H9 (cell line): ENCODE measurements around the gene DMTF1. TPM values are rescaled to one million over a fixed set of nuclear protein-coding genes. Genes with fewer than 3 reads are reported as not detected.

Experiments
- DNase-seq: peaks from one replicate; pipeline ENCODE4 v3.0.0-alpha.2; 2017
- H2AFZ ChIP-seq: one replicate; pipeline ENCODE4 v1.6.1; 2013; ENCODE audit warnings: mild to moderate bottlenecking, low read length, control low read depth, moderate library complexity
- H2AK5ac ChIP-seq: 2 replicates; pipeline ENCODE4 v1.6.1; 2013; ENCODE audit warnings: low read length, control low read depth, mixed read lengths; ENCODE audit not compliant: insufficient read length
- H2BK120ac ChIP-seq: one replicate; pipeline ENCODE4 v1.6.1; 2013; ENCODE audit warnings: low read depth, mild to moderate bottlenecking, low read length, control low read depth, inconsistent platforms; ENCODE audit not compliant: poor library complexity, severe bottlenecking
- H2BK12ac ChIP-seq: 2 replicates; pipeline ENCODE4 v1.6.1; 2013; ENCODE audit warnings: low read length, control low read depth, mixed read lengths, low read depth; ENCODE audit not compliant: insufficient read length
- H2BK15ac ChIP-seq: 2 replicates; pipeline ENCODE4 v1.6.1; 2013; ENCODE audit warnings: low read depth, low read length, control low read depth
- H2BK20ac ChIP-seq: one replicate; pipeline ENCODE4 v1.6.1; 2013; ENCODE audit warnings: low read depth, mild to moderate bottlenecking, low read length, control low read depth, inconsistent platforms; ENCODE audit not compliant: poor library complexity, severe bottlenecking
- H2BK5ac ChIP-seq: 2 replicates; pipeline ENCODE4 v1.6.1; 2013; ENCODE audit warnings: low read length, control low read depth, mixed read lengths; ENCODE audit not compliant: insufficient read length
- H3K14ac ChIP-seq: 2 replicates; pipeline ENCODE4 v1.6.1; 2013; ENCODE audit warnings: low read length, control low read depth; ENCODE audit not compliant: insufficient read depth
- H3K18ac ChIP-seq: 2 replicates; pipeline ENCODE4 v1.6.1; 2013; ENCODE audit warnings: low read depth, mild to moderate bottlenecking, mixed read lengths, low read length, control low read depth; ENCODE audit not compliant: insufficient read length
- H3K23ac ChIP-seq: 2 replicates; pipeline ENCODE4 v1.6.1; 2013; ENCODE audit warnings: low read length, control low read depth, mixed read lengths, low read depth; ENCODE audit not compliant: insufficient read length
- H3K23me2 ChIP-seq: 2 replicates; pipeline ENCODE4 v1.6.1; 2013; ENCODE audit warnings: low read depth, mild to moderate bottlenecking, mixed read lengths, low read length, control low read depth; ENCODE audit not compliant: insufficient read length, poor library complexity, severe bottlenecking
- H3K27ac ChIP-seq: 2 replicates; pipeline ENCODE4 v1.5.1; 2013; ENCODE audit warnings: low read length, control low read depth, mixed read lengths, low read depth; ENCODE audit not compliant: insufficient read length
- H3K27me3 ChIP-seq: 2 replicates; pipeline ENCODE4 v1.6.1; 2013; ENCODE audit warnings: low read length, control low read depth, inconsistent platforms; ENCODE audit not compliant: insufficient read depth
- H3K4ac ChIP-seq: 2 replicates; pipeline ENCODE4 v1.6.1; 2013; ENCODE audit warnings: low read depth, mild to moderate bottlenecking, control low read depth, inconsistent platforms, low read length, moderate library complexity
- H3K4me1 ChIP-seq: 2 replicates; pipeline ENCODE4 v1.6.1; 2013; ENCODE audit warnings: low read length, control low read depth, inconsistent platforms; ENCODE audit not compliant: insufficient read depth
- H3K4me2 ChIP-seq: 2 replicates; pipeline ENCODE4 v1.6.1; 2013; ENCODE audit warnings: low read length, control low read depth, mixed read lengths; ENCODE audit not compliant: insufficient read length, insufficient read depth
- H3K56ac ChIP-seq: 2 replicates; pipeline ENCODE4 v1.6.1; 2013; ENCODE audit warnings: low read depth, mild to moderate bottlenecking, mixed read lengths, low read length, control low read depth; ENCODE audit not compliant: insufficient read length
- H3K79me1 ChIP-seq: 2 replicates; pipeline ENCODE4 v1.6.1; 2013; ENCODE audit warnings: low read depth, mild to moderate bottlenecking, moderate library complexity, low read length, control low read depth, inconsistent platforms; ENCODE audit not compliant: insufficient read depth, poor library complexity, severe bottlenecking
- H3K79me2 ChIP-seq: 2 replicates; pipeline ENCODE4 v1.6.1; 2013; ENCODE audit warnings: low read length, control low read depth, inconsistent platforms; ENCODE audit not compliant: insufficient read depth
- H3K9ac ChIP-seq: 2 replicates; pipeline ENCODE4 v1.6.1; 2013; ENCODE audit warnings: low read length, control low read depth, mixed read lengths; ENCODE audit not compliant: insufficient read length; ENCODE audit errors: extremely low read depth
- H3K9me3 ChIP-seq: one replicate; pipeline ENCODE4 v1.6.1; 2013; ENCODE audit warnings: low read depth, low read length, inconsistent platforms; ENCODE audit not compliant: control insufficient read depth
- H3T11ph ChIP-seq: one replicate; pipeline ENCODE4 v1.6.1; 2013; ENCODE audit warnings: mild to moderate bottlenecking, low read length, control low read depth, inconsistent platforms
- H4K20me1 ChIP-seq: one replicate; pipeline ENCODE4 v1.6.1; 2013; ENCODE audit not compliant: control insufficient read depth, insufficient read length, insufficient read depth
- H4K5ac ChIP-seq: 2 replicates; pipeline ENCODE4 v1.6.1; 2013; ENCODE audit warnings: low read depth, mild to moderate bottlenecking, mixed read lengths, low read length, control low read depth; ENCODE audit not compliant: insufficient read length
- H4K8ac ChIP-seq: replicated peaks from 2 replicates; pipeline ENCODE4 v1.6.1; 2013; ENCODE audit warnings: low read length, control low read depth, mixed read lengths, low read depth; ENCODE audit not compliant: insufficient read length
- H4K91ac ChIP-seq: 2 replicates; pipeline ENCODE4 v1.6.1; 2013; ENCODE audit warnings: low read depth, mild to moderate bottlenecking, moderate library complexity, mixed read lengths, low read length, control low read depth; ENCODE audit not compliant: insufficient read length
- H3K27ac Mint-ChIP-seq, 3 experiments: 2 replicates in 2 of 3; 3 replicates in 1 of 3; pipeline ENCODE4 v1.8.0; 2020 to 2021; ENCODE audit warnings: mixed read lengths in 3 of 3, mild to moderate bottlenecking in 1 of 3, moderate library complexity in 1 of 3
- H3K27me3 Mint-ChIP-seq: 2 replicates; pipeline ENCODE4 v1.8.0; 2021; ENCODE audit warnings: low read depth, mild to moderate bottlenecking, moderate library complexity, mixed read lengths
- H3K36me3 Mint-ChIP-seq, 3 experiments: 2 replicates in 2 of 3; 3 replicates in 1 of 3; pipeline ENCODE4 v1.8.0; 2020 to 2021; ENCODE audit warnings: low read depth in 3 of 3, mixed read lengths in 3 of 3; ENCODE audit not compliant: insufficient read depth in 1 of 3
- H3K4me1 Mint-ChIP-seq, 2 experiments: 2 replicates each; pipeline ENCODE4 v1.8.0; 2020; ENCODE audit warnings: mixed read lengths in 2 of 2
- H3K4me3 Mint-ChIP-seq, 2 experiments: 2 replicates in 1 of 2; 3 replicates in 1 of 2; pipeline ENCODE4 v1.8.0; 2020 to 2021; ENCODE audit warnings: mild to moderate bottlenecking in 2 of 2, mixed read lengths in 2 of 2, moderate library complexity in 1 of 2
- H3K9me3 Mint-ChIP-seq, 2 experiments: 2 replicates in 1 of 2; 3 replicates in 1 of 2; pipeline ENCODE4 v1.8.0; 2020; ENCODE audit warnings: mild to moderate bottlenecking in 2 of 2, mixed read lengths in 2 of 2, moderate library complexity in 1 of 2
- WGBS: extraction: QIAGEN DNeasy Blood & Tissue Kit; methylation state at CpG from one replicate; pipeline ENCODE4 v1.1.7; 2013; ENCODE audit warnings: missing lambda C conversion rate, low lambda C conversion rate, mixed read lengths; ENCODE audit not compliant: insufficient read length; ENCODE audit errors: extremely low coverage; 5-methylcytosine and 5-hydroxymethylcytosine counted together
- total RNA-seq: library from RNA; stranded (reverse); gene quantifications from 2 replicates; pipeline ENCODE4 v1.2.1, GENCODE V29; 2021
- TF ChIP-seq, protein P1 (sequence below): fragments of 200-600 bp; sonication (generic); conservative IDR thresholded peaks from 3 replicates; pipeline ENCODE4 v1.8.0; 2021; ENCODE audit warnings: antibody characterized with exemption, mild to moderate bottlenecking

Gene DMTF1
- total RNA-seq, 1 experiment from 2014 or later, result 111 TPM

DNA sequence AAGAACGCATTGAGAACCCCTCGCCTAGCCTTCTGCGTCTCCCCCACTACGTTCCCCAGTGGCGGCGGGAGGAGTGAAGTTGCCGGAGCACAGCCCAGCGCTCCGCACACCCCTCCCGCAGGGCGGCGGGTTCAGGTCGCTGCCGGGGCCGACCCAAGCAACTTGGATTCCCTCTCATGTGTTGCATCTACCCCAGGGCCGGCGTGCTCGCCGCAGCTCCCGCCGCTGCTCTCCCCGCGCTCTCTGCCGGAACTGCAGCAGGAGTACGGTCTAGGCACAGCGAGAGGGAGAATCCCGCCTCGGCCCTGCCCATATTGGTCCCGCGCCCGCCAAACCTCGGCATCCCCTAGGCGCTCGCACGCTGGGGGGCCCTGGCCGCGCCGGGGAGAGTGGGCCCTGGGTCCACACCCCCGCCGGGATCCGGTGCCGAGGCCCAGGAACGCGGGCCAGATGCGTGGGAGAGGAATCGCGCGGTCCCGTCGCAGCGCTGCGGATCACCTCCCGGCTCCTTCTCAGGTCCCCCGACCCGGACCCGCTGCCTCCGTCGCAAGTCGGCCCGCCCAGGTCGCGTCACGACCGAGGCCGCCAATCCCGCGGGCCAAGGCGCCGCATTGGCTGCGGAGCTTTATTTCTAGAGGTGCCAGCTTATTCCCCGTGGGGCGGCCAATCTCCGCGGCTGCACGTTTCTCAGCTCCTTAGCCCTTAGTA lies 67.9 kb downstream of the DMTF1 start:
- H2BK20ac ChIP-seq, result no peak overlapping the region
- no peak overlapping the region for H3K4ac ChIP-seq
- Mint-ChIP-seq H3K36me3 (peaks cover 0 to 15% (median 15%) of the 10 kb centered on the region in 3 experiments; a peak in 5 of 7 replicates), H3K27ac (peak overlapping the region in 2 of 3 experiments; percentile 82 to 91; a peak in 3 of 7 replicates), H3K4me3 (peak overlapping the region; percentile 91 to 97), H3K27me3 (no peaks in the 10 kb centered on the region), H3K9me3 (no peaks in the 10 kb centered on the region), H3K4me1 (peaks cover 20 to 23% of the 10 kb centered on the region in 2 experiments)
- peaks cover 3% of the 10 kb centered on the region; the same call in 1 of the 2 replicates for H3K79me2 ChIP-seq
- H2BK12ac ChIP-seq, result no peak overlapping the region
- no peak overlapping the region for H2BK120ac ChIP-seq
- no peak overlapping the region for H2BK15ac ChIP-seq
- no peak overlapping the region for H3K56ac ChIP-seq
- H3K9me3 ChIP-seq, result no peaks in the 10 kb centered on the region
- H3K4me2 ChIP-seq, result peak overlapping the region; percentile 96
- WGBS, result no CpG with 5 or more reads among the region's 75 CpGs
- peak overlapping the region; percentile 81 for H3K9ac ChIP-seq
- peaks cover 7% of the 10 kb centered on the region; the same call in 1 of the 2 replicates for H3K27me3 ChIP-seq
- H3K27ac ChIP-seq, result no peak overlapping the region
- H4K20me1 ChIP-seq, result no peaks in the 10 kb centered on the region
- no peak overlapping the region for H4K91ac ChIP-seq
- H3K4me1 ChIP-seq, result 0 out of 2 replicates have a peak, but pooled peaks cover 2% of the 10 kb centered on the region
- H3K14ac ChIP-seq, result peak overlapping the region; percentile 77
- DNase-seq, result peak; percentile 87
- H3K23ac ChIP-seq, result no peak overlapping the region
- H3T11ph ChIP-seq, result no peak overlapping the region
- no peaks in the 10 kb centered on the region for H3K79me1 ChIP-seq
- H2BK5ac ChIP-seq, result no peak overlapping the region
- TF ChIP-seq, protein P1, sequence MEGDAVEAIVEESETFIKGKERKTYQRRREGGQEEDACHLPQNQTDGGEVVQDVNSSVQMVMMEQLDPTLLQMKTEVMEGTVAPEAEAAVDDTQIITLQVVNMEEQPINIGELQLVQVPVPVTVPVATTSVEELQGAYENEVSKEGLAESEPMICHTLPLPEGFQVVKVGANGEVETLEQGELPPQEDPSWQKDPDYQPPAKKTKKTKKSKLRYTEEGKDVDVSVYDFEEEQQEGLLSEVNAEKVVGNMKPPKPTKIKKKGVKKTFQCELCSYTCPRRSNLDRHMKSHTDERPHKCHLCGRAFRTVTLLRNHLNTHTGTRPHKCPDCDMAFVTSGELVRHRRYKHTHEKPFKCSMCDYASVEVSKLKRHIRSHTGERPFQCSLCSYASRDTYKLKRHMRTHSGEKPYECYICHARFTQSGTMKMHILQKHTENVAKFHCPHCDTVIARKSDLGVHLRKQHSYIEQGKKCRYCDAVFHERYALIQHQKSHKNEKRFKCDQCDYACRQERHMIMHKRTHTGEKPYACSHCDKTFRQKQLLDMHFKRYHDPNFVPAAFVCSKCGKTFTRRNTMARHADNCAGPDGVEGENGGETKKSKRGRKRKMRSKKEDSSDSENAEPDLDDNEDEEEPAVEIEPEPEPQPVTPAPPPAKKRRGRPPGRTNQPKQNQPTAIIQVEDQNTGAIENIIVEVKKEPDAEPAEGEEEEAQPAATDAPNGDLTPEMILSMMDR, result no peak
- H3K23me2 ChIP-seq, result peaks cover 17% of the 10 kb centered on the region
- H4K5ac ChIP-seq, result no peak overlapping the region
- H4K8ac ChIP-seq, result no peak overlapping the region
- no peak overlapping the region for H2AK5ac ChIP-seq
- peak overlapping the region; percentile 65 for H3K18ac ChIP-seq
- H2AFZ ChIP-seq, result peak overlapping the region; percentile 80
